HG03060 (cell line): ENCODE data around the gene PDXK.
A peak's percentile ranks its signal among the peaks of the same experiment; 100 is the strongest.

Experiments used
- ATAC-seq: cut with Tn5 transposase; IDR thresholded peaks from one replicate; pipeline ENCODE4 v1.9.1; 2021; ENCODE audit warnings: low read depth, moderate number of reproducible peaks; ENCODE audit not compliant: unreplicated experiment

The PDXK gene

DNA sequence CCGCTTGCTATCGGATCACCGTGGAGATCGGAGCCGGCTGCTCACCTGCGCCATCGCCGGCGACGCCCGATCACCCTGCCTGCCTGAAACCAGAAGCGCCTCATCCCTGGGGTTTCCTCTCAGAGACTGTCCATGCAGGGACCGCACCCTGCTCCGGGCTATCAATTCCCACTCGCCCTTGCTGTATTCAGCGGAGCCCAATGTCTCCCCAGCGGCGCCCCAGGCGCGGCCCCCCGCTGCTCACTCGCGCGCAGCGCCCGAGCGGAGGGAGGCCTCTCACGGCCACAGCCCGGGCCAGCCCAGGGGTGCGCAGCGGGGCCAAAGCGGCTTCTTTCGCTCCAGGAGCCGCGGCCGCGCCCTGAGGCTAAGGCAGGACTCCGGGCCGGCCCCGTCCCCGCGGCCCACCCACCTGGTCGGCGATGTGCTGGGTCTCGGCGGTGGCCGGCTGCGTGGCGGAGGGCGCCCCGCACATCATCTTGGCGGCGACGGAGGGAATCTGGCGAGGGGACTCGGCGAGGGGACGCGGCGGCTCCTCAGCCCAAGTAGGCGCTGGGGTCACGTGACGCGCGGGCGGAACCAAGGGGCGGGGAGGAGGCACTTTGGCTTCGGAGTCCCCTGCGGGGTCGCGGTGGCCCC lies 57.0 kb downstream of the PDXK start, which contains the start of gene CSTB:
CSTB (minus strand) TSS at position 514 of the 636 bp plus-strand sequence; CDS start at position 475, 39 bp downstream.
- no peak for ATAC-seq

DNA sequence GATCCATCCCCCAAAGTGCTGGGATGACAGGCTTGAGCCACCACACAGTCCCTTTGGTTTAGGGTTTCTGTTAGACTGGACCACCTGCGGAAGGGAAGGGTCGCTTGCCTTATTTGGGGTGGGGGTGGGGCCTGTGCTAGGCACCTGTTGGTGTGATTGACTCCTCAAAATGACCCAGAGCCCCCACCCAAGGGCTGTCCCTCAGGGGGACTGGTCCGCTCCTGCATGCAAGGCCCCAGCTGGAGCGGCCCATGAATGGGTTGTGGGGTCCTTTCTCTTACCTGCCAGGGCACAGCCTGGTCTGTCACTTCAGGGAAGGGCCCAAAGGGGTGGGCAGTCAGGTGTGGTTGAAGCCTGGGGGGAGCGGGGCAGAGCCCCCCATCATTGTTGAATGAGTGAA lies 59.0 kb downstream of the PDXK start:
- ATAC-seq, result no peak

DNA sequence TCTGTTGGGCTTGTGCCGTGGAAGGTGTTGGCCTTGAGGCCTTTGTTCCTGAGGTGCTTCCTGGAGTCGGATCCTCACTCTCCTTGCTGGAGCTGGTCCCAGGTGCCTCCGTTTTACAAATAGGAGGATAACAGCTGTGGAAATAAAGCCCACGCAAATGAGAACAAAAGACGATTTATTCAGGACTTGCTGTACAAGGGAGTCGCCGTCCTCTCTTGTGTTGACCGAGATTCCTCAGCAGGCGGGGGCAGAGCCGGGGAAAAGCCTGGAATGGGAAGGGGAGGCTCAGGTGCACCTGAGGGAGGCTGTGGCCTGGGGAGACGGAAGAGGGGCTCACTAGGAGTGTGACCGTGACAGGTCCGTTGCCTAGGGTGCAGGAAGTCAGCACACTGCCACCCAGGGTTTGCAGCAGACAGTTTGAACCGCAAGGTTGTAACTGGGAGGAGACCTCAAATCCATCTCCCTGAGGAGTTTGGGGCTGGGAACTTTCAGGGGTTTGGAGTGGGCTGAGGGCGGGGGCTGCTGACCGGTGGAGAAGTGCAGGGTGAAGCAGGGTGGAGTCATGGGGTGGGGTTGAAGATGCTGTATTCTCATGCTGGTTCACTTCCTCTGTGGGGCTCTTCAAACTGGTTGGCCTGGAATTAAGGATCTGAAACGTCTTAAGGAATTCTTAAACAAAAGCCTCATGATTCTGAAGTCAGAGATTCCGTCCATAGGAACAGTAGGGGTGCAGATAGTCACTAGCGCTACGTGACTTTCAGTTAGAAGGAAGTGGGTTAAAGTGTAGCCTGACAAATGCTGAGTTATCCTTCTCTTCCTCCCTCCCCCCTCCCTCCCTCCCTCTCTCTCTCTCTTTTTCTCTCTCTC lies 59.8 kb downstream of the PDXK start:
- no peak for ATAC-seq

DNA sequence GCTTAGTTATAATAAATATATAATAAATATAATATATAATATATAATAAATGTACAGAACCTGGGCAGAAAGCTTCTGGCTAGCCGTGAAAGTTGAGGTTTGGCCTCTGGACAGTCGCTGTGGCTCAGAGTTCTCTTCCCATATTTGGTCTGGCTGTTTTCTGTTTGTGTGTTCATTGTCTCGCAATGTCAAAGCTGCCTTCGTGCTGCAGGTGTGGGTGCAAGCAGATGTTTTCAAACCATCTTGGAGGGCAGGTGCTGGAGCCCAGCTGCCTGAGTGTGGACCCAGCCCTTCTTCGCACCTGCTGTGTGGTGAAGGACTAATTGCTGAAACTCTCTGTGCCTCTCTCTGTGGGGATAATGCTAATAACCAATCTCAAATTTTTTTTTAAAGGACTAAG lies 60.7 kb downstream of the PDXK start:
- ATAC-seq, result no peak

DNA sequence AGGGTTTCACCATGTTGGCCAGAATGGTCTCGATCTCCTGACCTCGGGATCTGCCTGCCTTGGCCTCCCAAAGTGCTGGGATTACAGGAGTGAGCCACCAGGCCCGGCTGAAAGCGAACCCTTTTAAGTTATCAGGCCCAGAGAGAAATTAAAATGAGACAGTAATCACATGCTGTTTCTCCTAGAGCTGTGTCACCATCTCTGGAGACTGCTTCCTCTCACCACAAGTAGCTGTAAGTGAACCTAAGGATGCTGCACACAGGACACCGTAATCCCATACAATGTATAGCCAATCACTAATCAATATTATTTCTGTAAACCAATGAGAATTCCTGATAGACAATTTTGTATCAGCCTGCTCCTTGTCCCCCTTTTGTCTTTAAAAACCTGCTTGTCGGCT lies 62.9 kb downstream of the PDXK start:
- ATAC-seq, result no peak

DNA sequence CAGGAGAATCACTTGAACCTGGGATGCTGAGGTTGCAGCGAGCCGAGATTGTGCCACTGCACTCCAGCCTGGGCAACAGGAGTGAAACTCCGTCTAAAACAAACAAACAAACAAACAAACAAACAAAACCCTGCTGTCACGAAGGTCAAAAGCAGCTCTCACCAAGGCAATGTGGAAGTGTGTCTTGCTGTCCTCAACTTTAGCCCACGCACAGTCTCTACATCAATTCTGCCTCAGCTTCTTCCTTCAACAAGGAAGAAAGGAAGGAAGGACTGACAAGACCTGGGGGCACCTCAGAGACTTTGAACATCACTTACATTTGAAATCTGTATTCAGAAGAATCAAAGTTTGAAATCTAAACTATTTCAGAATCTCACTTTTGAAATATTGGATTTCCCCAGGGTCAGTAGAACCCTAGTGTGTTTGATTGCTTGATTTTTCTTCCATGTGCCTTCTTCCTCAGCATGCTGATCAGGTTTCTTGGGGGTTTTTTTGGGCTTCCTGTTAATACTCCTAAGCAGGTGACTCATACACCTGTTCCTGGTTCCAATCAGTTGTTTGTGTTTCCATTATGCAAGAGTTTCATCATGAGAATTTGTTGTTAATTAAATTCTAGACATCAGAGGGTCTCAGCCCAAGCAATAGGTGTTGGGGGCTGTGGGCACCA lies 63.6 kb downstream of the PDXK start:
- ATAC-seq, result no peak

DNA sequence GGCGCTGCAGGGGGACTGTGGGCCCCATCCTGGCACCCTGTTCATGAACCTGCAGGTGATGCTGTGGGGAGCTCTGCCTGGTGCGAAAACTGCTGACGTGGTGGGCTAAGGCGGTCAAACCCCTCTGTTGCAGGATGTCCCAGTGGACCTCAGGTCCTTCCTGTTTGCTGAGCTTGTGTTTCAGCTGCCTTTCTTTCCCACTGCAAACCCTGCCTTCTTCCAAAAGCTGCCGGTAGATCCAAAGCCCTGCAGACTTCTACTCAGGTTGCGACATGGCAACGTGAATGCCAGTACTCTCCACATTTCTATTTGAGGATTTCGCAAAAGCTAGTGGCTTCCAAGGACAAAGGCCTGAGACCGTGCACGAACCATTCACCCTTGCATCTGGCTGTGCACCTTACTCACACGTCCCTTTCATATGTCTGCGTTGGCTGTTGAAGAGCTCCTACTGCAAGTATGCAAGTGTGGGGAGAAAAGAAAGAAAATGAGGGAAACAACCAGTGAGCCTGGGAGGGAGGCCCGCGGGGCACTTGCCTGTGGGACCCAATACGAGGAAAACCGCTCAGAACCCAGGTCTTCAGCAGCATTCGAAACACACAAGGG lies 64.3 kb downstream of the PDXK start:
- no peak for ATAC-seq

DNA sequence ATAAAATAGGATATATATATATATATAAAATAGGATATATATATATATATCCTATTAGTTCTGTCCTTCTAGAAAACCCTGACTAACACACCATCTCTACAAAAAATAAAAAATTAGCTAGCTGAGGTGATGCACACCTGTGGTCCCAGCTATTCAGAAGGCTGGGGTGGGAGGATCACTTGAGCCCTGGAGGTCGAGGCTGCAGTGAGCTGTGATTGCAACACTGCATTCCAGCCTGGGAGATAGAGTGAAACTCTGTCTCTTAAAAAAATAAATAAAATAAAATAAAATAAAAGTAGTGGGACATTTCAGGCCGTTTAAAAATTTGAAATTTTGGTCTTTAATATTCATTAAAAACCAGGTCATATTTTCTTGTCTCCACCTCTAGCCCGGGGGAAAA lies 66.2 kb downstream of the PDXK start:
- ATAC-seq, result no peak

DNA sequence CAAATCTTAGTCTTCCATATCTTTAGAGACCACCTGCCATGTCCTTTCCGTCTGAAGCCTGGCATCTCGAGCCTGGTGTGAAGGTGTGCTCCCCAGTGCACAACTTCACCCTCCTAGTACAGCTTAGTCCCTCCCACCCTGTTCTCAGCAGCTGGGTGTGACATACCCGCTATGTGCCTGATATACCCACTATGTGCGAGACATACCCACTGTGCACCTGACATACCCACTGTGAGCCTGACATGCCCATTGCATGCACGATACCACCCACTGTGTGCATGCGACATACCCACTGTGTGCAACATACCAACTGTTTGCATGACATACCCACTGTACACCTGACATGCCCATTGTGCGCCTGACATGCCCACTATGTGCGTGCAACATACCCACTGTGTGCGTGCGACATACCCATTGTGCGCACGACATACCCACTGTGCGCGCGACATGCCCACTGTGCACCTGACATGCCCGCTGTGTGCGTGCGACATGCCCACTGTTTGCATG lies 67.4 kb downstream of the PDXK start:
- ATAC-seq, result no peak

DNA sequence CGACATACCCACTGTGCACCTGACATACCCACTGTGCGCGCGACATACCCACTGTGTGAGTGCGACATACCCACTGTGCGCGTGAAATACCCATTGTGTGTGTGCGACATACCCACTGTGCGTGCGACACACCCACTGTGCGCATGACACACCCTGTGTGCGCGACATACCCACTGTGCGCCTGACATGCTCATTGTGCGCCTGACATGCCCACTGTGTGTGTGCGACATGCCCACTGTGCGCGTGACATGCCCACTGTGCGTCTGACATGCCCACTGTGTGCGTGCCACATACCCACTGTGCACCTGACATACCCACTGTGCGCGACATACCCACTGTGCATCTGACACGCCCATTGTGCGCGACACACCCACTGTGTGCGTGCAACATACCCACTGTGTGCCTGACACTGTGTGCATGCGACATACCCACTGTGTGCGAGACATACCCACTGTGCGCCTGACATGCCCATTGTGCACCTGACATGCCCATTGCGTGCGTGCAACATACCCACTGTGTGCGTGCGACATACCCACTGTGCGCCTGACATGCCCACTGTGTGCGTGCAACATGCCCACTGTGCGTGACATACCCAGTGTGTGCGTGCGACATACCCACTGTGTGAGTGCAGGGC lies 68.0 kb downstream of the PDXK start:
- ATAC-seq, result no peak

DNA sequence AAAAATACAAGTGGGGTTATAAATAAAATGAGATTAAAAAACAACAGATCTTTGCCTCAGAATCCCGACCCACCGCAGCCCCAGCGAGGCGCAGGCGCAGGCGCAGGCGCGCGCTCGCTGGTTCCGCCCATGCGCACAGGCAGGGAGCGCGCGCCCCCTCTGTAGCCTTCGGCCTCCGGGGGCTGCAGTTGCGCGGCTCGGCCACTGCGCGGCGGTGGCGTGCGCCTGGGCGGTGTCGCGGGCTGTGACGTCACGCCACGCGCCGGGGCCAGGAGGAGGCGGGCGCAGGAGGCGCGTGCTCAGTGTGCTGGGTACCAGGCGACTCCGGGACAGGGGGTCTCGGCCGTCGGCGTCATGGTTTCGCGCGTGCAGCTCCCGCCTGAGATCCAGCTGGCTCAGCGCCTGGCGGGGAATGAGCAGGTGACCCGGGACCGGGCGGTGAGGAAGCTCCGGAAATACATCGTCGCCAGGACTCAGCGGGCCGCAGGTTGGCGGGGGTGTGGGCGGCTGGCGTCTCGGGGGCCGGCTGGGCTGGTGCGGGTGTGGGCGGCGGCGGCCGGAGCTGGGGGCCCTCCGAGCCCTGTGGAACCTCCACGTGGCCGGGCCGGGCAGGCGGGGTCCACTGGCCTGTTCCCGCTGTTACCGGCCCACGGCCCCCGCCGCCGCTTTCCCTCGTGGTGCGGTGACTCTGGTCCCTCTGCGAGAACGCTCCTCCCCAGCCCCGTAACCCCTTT lies 70.5 kb downstream of the PDXK start, which contains the start of gene RRP1:
RRP1 (plus strand) TSS at position 302 of the 734 bp plus-strand sequence; CDS start at position 355, 53 bp downstream.
- ATAC-seq, result peak; percentile 71

DNA sequence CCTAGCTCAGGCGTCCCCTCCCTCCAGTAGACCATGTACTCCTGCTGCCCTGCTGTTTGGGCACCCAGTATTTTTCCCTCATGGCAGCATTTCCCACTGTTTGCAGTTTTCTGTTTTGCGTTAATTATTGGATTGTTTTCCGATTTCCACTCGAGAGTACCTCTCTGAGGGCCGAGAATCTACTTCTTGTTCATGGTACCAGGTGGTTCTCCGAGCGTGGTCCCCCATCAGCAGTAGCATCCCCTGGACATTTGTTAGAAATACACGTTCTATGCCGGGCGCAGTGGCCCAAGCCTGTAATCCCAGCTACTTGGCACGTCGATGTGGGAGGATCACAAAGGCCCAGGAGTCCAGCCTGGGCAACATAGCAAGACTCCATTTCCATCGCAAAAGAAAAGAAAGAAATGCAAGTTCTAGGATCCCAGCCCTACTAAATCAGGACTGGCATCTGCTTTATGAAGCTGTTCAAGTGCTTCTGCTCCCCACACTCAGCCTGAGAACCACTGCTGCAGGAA lies 71.1 kb downstream of the PDXK start:
- no peak for ATAC-seq

DNA sequence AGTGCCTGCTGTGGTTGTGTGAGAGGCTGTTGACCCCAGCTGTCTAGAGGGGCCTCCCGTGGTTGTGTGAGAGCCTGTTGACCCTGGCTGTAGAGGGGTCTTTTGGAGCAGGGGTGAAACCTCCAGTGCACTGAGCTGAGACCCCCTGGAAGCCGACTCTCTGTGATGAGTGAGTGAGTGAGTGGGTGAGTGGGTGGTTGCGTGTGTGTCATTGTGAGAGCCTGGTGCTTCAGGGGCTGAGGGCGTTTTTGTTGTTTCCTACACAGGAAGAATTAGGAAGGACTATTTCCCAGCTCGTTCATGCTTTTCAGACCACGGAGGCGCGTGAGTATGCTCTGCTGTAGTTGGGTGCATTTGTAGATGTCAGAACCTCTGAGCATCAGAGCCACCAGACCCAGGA lies 73.5 kb downstream of the PDXK start:
- no peak for ATAC-seq

DNA sequence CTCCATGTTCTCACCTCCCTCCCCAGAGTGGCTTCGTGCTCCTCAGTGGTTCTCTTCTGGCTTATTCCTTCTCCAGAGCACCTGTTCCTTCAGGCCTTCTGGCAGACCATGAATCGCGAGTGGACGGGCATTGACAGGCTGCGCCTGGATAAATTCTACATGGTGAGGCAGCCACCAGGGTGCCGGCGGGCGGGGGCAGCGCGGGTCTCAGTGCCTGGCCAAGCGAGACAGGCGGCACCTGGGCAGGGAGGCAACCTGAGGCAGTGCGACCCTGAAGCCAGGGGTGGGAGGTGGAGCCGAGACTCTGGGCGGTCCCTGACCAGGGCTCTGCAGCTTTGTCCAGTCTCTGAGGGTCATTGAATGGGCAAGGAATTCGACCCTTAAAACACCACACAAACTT lies 74.3 kb downstream of the PDXK start:
- ATAC-seq, result no peak

DNA sequence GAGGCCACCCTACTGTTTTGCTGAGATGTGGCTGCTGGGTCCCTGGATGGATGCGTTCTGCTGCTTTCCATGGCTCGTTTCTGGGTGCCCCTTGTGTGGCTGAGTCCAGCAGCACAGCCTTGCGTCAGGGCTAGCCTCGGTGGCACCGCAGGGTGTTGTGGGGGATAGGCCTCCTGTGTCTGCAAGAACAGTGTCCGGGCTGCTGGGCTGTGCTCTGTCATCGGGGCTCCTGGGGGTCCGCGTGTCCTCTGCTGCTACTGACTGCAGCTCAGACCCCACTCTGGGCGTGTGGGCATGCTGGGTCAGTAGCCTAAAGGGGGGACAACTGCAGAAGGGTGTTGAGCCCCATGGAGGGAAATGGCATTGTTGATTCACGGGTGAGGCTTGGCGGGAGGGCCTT lies 75.4 kb downstream of the PDXK start:
- ATAC-seq, result no peak

DNA sequence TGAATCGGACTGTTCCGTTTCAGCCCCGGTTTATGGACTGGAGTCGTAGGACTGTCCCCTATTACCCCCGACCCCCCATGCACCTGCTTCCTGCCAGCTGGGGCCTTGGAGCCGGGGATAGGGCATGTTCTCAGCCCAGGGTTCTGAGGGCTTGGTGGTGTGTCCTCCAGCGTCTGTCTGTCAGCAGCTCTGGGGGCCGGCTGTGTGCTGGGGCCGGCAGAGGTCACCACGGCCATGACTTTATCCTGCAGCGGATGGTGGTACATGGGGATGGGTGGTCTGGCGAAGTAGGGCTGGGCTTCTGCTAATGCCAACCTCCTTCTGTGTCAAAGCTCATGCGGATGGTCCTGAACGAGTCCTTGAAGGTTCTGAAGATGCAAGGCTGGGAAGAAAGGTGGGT lies 75.9 kb downstream of the PDXK start:
- no peak for ATAC-seq

DNA sequence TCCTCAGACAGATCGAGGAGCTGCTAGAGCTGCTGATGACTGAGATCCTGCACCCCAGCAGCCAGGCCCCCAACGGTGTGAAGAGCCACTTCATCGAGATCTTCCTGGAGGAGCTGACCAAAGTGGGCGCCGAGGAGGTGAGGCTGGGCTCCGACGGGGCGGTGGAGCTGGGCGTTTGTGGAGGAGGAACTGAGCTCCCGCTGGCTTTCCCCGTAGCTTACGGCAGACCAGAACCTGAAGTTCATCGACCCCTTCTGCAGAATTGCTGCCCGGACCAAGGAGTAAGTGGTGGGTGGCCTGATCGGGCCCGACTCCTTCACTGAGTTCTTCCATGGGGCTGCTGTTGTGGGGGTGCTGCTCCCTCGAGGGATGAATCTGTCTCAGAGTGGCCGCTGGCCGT lies 78.5 kb downstream of the PDXK start:
- no peak for ATAC-seq

DNA sequence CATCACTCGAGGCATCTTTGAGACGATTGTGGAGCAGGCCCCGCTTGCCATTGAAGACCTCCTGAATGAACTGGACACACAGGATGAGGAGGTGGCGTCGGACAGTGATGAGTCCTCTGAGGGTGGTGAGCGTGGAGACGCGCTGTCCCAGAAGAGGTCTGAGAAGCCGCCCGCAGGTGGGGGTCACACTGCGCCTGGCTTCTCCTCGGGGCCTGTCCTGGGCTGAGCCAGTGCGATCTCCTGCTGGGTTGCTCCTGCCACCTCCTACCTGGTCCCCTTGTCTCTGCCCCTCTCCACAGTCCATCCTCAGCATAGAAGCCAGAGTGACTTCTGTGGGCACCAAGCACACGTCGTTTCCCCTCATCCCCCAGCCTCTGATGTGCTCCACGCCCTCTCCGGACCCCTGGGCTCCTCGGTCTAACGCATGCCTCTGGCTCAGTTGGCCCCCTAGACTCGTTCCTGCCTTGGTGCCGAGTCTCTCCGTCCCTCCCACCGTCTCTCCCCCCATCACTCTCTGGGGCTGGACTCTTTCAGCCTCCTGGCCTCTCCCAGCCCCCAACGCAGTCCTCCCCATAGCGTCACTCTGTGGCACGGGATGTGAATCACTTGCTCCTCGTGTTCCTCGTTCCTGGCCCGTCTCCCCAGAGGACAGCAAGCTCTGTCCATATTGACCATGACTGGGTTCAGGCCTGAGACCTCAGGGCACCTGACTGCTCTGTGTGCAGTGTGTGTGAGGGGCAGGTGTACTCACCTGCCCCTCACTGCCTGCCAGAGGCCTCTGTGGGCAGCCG lies 79.2 kb downstream of the PDXK start:
- no peak for ATAC-seq
